DND-41 (cell line): ENCODE measurements around the gene HTR3D.

Source experiments
- EZH2 ChIP-seq: IDR thresholded peaks from 3 replicates; pipeline ENCODE4 v1.6.1; 2012; ENCODE audit warnings: borderline replicate concordance, low read depth, mild to moderate bottlenecking, moderate library complexity, low read length, inconsistent platforms; ENCODE audit not compliant: severe bottlenecking
- TF ChIP-seq, protein P1 (sequence below): IDR thresholded peaks from 2 replicates; pipeline ENCODE4 v1.5.1; 2012; ENCODE audit warnings: borderline replicate concordance, low read length, moderate library complexity, mild to moderate bottlenecking; ENCODE audit not compliant: poor library complexity, severe bottlenecking; ENCODE audit errors: extremely low read depth

- TF ChIP-seq, protein P1, sequence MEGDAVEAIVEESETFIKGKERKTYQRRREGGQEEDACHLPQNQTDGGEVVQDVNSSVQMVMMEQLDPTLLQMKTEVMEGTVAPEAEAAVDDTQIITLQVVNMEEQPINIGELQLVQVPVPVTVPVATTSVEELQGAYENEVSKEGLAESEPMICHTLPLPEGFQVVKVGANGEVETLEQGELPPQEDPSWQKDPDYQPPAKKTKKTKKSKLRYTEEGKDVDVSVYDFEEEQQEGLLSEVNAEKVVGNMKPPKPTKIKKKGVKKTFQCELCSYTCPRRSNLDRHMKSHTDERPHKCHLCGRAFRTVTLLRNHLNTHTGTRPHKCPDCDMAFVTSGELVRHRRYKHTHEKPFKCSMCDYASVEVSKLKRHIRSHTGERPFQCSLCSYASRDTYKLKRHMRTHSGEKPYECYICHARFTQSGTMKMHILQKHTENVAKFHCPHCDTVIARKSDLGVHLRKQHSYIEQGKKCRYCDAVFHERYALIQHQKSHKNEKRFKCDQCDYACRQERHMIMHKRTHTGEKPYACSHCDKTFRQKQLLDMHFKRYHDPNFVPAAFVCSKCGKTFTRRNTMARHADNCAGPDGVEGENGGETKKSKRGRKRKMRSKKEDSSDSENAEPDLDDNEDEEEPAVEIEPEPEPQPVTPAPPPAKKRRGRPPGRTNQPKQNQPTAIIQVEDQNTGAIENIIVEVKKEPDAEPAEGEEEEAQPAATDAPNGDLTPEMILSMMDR = no peak
- no peak for TF ChIP-seq EZH2
Measured at GRCh38 chr3:184039414-184039813, 7.9 kb downstream of the HTR3D start.
